IMR-90 (cell line): ENCODE measurements around the gene SP140. TPM values are rescaled to one million over a fixed set of nuclear protein-coding genes. Genes with fewer than 3 reads are reported as not detected.

ENCODE experiments used
- ATAC-seq: fragments of 200-7000 bp; cut with Tn5 transposase; 2 replicates; pipeline ENCODE4 v1.9.1; 2020; ENCODE audit warnings: low read depth, mild to moderate bottlenecking, moderate library complexity
- BruUV-seq: library from RNA; stranded (reverse); fragments of 400-500 nt; replicated peaks from 2 replicates; lab custom pipeline; 2021; lab: Mats Ljungman, UMichigan
- CTCF ChIA-PET: fragments of 300-600 bp; formaldehyde crosslinking; extraction: SDS; loops from one replicate; lab custom pipeline; 2021; ENCODE audit warnings: antibody characterized with exemption; lab: Yijun Ruan, JAX
- POLR2A ChIA-PET: fragments of 300-600 bp; sonication (Branson Sonifier 250); formaldehyde crosslinking; loops from one replicate; lab custom pipeline; 2022; ENCODE audit warnings: antibody characterized with exemption; ENCODE audit not compliant: unreplicated experiment; lab: Charles Lee
- DNase-seq: peaks from one replicate; pipeline ENCODE4 v3.0.0; 2013
- H2AFZ ChIP-seq: replicated peaks from 2 replicates; pipeline ENCODE3; 2013; ENCODE audit warnings: low read length, mild to moderate bottlenecking; ENCODE audit not compliant: poor library complexity
- H2AK5ac ChIP-seq: 2 replicates; pipeline ENCODE4 v1.6.1; 2013; ENCODE audit warnings: low read depth, low read length, inconsistent platforms
- H2AK9ac ChIP-seq: replicated peaks from 2 replicates; pipeline ENCODE3; 2013; ENCODE audit warnings: mild to moderate bottlenecking, low read depth, low read length, moderate library complexity; ENCODE audit not compliant: poor library complexity
- H2BK120ac ChIP-seq: 2 replicates; pipeline ENCODE4 v1.6.1; 2013; ENCODE audit warnings: low read depth, low read length, inconsistent platforms
- H2BK15ac ChIP-seq: 3 replicates; pipeline ENCODE4 v1.6.1; 2013; ENCODE audit warnings: low read depth, low read length, inconsistent platforms
- H2BK20ac ChIP-seq: 2 replicates; pipeline ENCODE4 v1.6.1; 2013; ENCODE audit warnings: low read depth, mild to moderate bottlenecking, inconsistent platforms, low read length, moderate library complexity
- H2BK5ac ChIP-seq: 2 replicates; pipeline ENCODE4 v1.6.1; 2013; ENCODE audit warnings: mild to moderate bottlenecking, low read depth, low read length, inconsistent platforms; ENCODE audit not compliant: poor library complexity, severe bottlenecking
- H3K14ac ChIP-seq: replicated peaks from 2 replicates; pipeline ENCODE4 v1.6.1; 2013; ENCODE audit warnings: low read depth, low read length, inconsistent platforms
- H3K18ac ChIP-seq: 2 replicates; pipeline ENCODE4 v1.6.1; 2013; ENCODE audit warnings: low read depth, low read length, control low read depth
- H3K23ac ChIP-seq: 2 replicates; pipeline ENCODE4 v1.6.1; 2013; ENCODE audit warnings: low read depth, low read length, inconsistent platforms
- H3K27ac ChIP-seq: 2 replicates; pipeline ENCODE4 v1.5.1; 2013; ENCODE audit warnings: mild to moderate bottlenecking, control low read depth, low read length; ENCODE audit not compliant: insufficient read depth
- H3K27me3 ChIP-seq: 2 replicates; pipeline ENCODE4 v1.6.1; 2013; ENCODE audit warnings: low read length; ENCODE audit not compliant: control insufficient read depth, insufficient read depth
- H3K36me3 ChIP-seq: 2 replicates; pipeline ENCODE4 v1.6.1; 2013; ENCODE audit warnings: low read length, mixed read lengths; ENCODE audit not compliant: control insufficient read depth, insufficient read depth
- H3K4ac ChIP-seq: 2 replicates; pipeline ENCODE4 v1.6.1; 2013; ENCODE audit warnings: low read depth, low read length, inconsistent platforms
- H3K4me1 ChIP-seq: 2 replicates; pipeline ENCODE4 v1.6.1; 2013; ENCODE audit warnings: low read length, mixed read lengths; ENCODE audit not compliant: control insufficient read depth, insufficient read depth
- H3K4me2 ChIP-seq: 2 replicates; pipeline ENCODE4 v1.6.1; 2013; ENCODE audit warnings: low read depth, mild to moderate bottlenecking, control low read depth, low read length, moderate library complexity
- H3K4me3 ChIP-seq: 2 replicates; pipeline ENCODE4 v1.5.1; 2013; ENCODE audit warnings: low read depth, mild to moderate bottlenecking, control low read depth, low read length, moderate library complexity; ENCODE audit not compliant: insufficient read depth
- H3K56ac ChIP-seq: 2 replicates; pipeline ENCODE4 v1.6.1; 2013; ENCODE audit warnings: low read length, inconsistent platforms; ENCODE audit not compliant: insufficient read depth; ENCODE audit errors: extremely low read depth
- H3K79me1 ChIP-seq, 2 experiments: 2 replicates each; pipeline ENCODE4 v1.6.1; 2013; ENCODE audit warnings: low read length in 2 of 2, inconsistent platforms in 1 of 2, low read depth in 1 of 2
- H3K9ac ChIP-seq: 2 replicates; pipeline ENCODE4 v1.6.1; 2013; ENCODE audit warnings: low read depth, low read length, control low read depth
- H3K9me1 ChIP-seq: 2 replicates; pipeline ENCODE4 v1.6.1; 2013; ENCODE audit warnings: low read length, inconsistent platforms; ENCODE audit not compliant: insufficient read depth
- H3K9me3 ChIP-seq: 2 replicates; pipeline ENCODE4 v1.6.1; 2013; ENCODE audit warnings: low read length; ENCODE audit not compliant: control insufficient read depth, insufficient read depth
- H4K20me1 ChIP-seq: 2 replicates; pipeline ENCODE4 v1.6.1; 2013; ENCODE audit warnings: low read length, inconsistent platforms; ENCODE audit not compliant: insufficient read depth
- H4K5ac ChIP-seq: 2 replicates; pipeline ENCODE4 v1.6.1; 2013; ENCODE audit warnings: mild to moderate bottlenecking, low read depth, low read length, control low read depth
- H4K8ac ChIP-seq, 2 experiments: 2 replicates each; pipeline ENCODE4 v1.6.1; 2013; ENCODE audit warnings: low read depth in 2 of 2, low read length in 2 of 2, control low read depth in 1 of 2, inconsistent platforms in 1 of 2
- H4K91ac ChIP-seq: 2 replicates; pipeline ENCODE4 v1.6.1; 2013; ENCODE audit warnings: low read depth, low read length, inconsistent platforms; ENCODE audit not compliant: insufficient read depth
- BHLHE40 ChIP-seq: fragments of 150-350 bp; IDR thresholded peaks from 2 replicates; pipeline ENCODE4 v1.6.1; 2016; ENCODE audit warnings: mild to moderate bottlenecking, low read depth, low read length
- CEBPB ChIP-seq: IDR thresholded peaks from 2 replicates; pipeline ENCODE4 v1.6.1; 2012; ENCODE audit warnings: low read depth, low read length, improper control_type of control experiment
- CHD1 ChIP-seq: IDR thresholded peaks from 2 replicates; pipeline ENCODE4 v1.6.1; 2012; ENCODE audit warnings: low read depth, low read length, improper control_type of control experiment
- ELK1 ChIP-seq: fragments of 150-350 bp; IDR thresholded peaks from 2 replicates; pipeline ENCODE4 v1.6.1; 2016; ENCODE audit warnings: low read depth, mild to moderate bottlenecking, low read length, moderate library complexity, borderline replicate concordance
- FOS ChIP-seq: fragments of 150-350 bp; IDR thresholded peaks from 2 replicates; pipeline ENCODE4 v1.6.1; 2016; ENCODE audit warnings: low read depth, low read length
- MAZ ChIP-seq: IDR thresholded peaks from 2 replicates; pipeline ENCODE4 v1.6.1; 2012; ENCODE audit warnings: low read depth, mild to moderate bottlenecking, low read length, improper control_type of control experiment, moderate library complexity, borderline replicate concordance
- MXI1 ChIP-seq: IDR thresholded peaks from 2 replicates; pipeline ENCODE4 v1.6.1; 2012; ENCODE audit warnings: low read depth, mild to moderate bottlenecking, low read length, moderate library complexity, borderline replicate concordance
- NFE2L2 ChIP-seq: fragments of 150-350 bp; IDR thresholded peaks from 2 replicates; pipeline ENCODE4 v1.6.1; 2016; ENCODE audit warnings: low read depth, mild to moderate bottlenecking, low read length
- POLR2A ChIP-seq: IDR thresholded peaks from 2 replicates; pipeline ENCODE4 v1.6.1; 2012; ENCODE audit warnings: mild to moderate bottlenecking, low read depth, low read length
- RAD21 ChIP-seq: IDR thresholded peaks from 2 replicates; pipeline ENCODE4 v1.6.1; 2012; ENCODE audit warnings: low read length, improper control_type of control experiment
- RCOR1 ChIP-seq: IDR thresholded peaks from 2 replicates; pipeline ENCODE4 v1.6.1; 2012; ENCODE audit warnings: mild to moderate bottlenecking, low read length, improper control_type of control experiment; ENCODE audit not compliant: insufficient replicate concordance
- RFX5 ChIP-seq: IDR thresholded peaks from 2 replicates; pipeline ENCODE4 v1.8.0; 2012; ENCODE audit warnings: low read depth, mild to moderate bottlenecking, low read length, moderate library complexity
- SMC3 ChIP-seq: fragments of 150-350 bp; IDR thresholded peaks from 2 replicates; pipeline ENCODE4 v1.6.1; 2016; ENCODE audit warnings: low read depth, mild to moderate bottlenecking, antibody characterized with exemption, low read length, moderate library complexity
- whole genome bisulfite sequencing, 2 experiments: methylation state at CpG; one replicate each; pipeline versions ENCODE4 v1.1.5 to v1.1.7; 2013; ENCODE audit warnings: missing lambda C conversion rate in 2 of 2; ENCODE audit not compliant: insufficient read length in 1 of 2; ENCODE audit errors: extremely low coverage in 2 of 2; 5-methylcytosine and 5-hydroxymethylcytosine counted together
- dilution Hi-C: fragments of 300-500 bp; cut with HindIII; formaldehyde crosslinking; loops from one replicate; pipeline ENCODE4 v1.14.3; 2018; ENCODE audit warnings: low sequenced_read_pairs; ENCODE audit not compliant: unreplicated experiment
- in situ Hi-C: fragments of 300-500 bp; cut with MboI; formaldehyde crosslinking; loops from 3 replicates; pipeline ENCODE4 v1.14.3; 2019; ENCODE audit warnings: low sequenced_read_pairs, inconsistent platforms, mixed read lengths
- intact Hi-C: fragments of 100-400 bp; cut with micrococcal nuclease; formaldehyde crosslinking; loops from 2 replicates; pipeline ENCODE4 v1.10.0; 2022
- polyA plus RNA-seq, 3 experiments: library from polyadenylated mRNA; depleted of rRNA; stranded (reverse); fragments of >200 nt; gene quantifications; 2 replicates each; pipeline ENCODE4 v1.2.3, GENCODE V29; 2012; ENCODE audit warnings: low replicate concordance in 1 of 3
- total RNA-seq: library from RNA; depleted of rRNA; stranded (reverse); fragments of >200 nt; gene quantifications from 2 replicates; pipeline ENCODE4 v1.2.3, GENCODE V29; 2012
- TF ChIP-seq, protein P1 (sequence below): conservative IDR thresholded peaks from 2 replicates; pipeline ENCODE4 v1.5.1; 2012; ENCODE audit warnings: mild to moderate bottlenecking, low read depth, low read length, improper control_type of control experiment

Gene SP140
- total and polyA plus RNA-seq, 2 of the 4 experiments (the other 2 are of a cell fraction), result 1.4 TPM

GRCh38 chr2:230269715-230270114 lies 44.2 kb downstream of the SP140 start:
- no peak overlapping the region for H2BK5ac ChIP-seq
- no peak overlapping the region for H3K14ac ChIP-seq
- H3K9me1 ChIP-seq, result no peaks in the 10 kb centered on the region
- in situ Hi-C loops (no loop called here), dilution Hi-C loops (no loop called here), intact Hi-C loops (no loop called here)
- ChIA-PET POLR2A (no interaction called here), CTCF (no interaction called here)
- H4K8ac ChIP-seq, result no peak overlapping the region
- no peak overlapping the region for H3K4ac ChIP-seq
- no peak overlapping the region for H3K9ac ChIP-seq
- no peak overlapping the region for H3K23ac ChIP-seq
- H3K9me3 ChIP-seq, result no peaks in the 10 kb centered on the region
- H2BK20ac ChIP-seq, result no peak overlapping the region
- no peak overlapping the region for H3K56ac ChIP-seq
- no TSS peak for BruUV-seq
- no peak overlapping the region for H4K5ac ChIP-seq
- H3K4me1 ChIP-seq, result no peaks in the 10 kb centered on the region
- H2AFZ ChIP-seq, result no peak overlapping the region
- no peaks in the 10 kb centered on the region for H3K27me3 ChIP-seq
- no peak overlapping the region for H2AK5ac ChIP-seq
- no peaks in the 10 kb centered on the region for H3K79me1 ChIP-seq
- H3K18ac ChIP-seq, result no peak overlapping the region
- H3K27ac ChIP-seq, result no peak overlapping the region
- no peak overlapping the region for H2BK15ac ChIP-seq
- 67% methylated on average over 2 of the region's 6 CpGs; no CpG with 5 or more reads in 1 of the 2 experiments for WGBS, 2 experiments
- no peak overlapping the region for H4K91ac ChIP-seq
- no peaks in the 10 kb centered on the region for H4K20me1 ChIP-seq
- TF ChIP-seq, protein P1, sequence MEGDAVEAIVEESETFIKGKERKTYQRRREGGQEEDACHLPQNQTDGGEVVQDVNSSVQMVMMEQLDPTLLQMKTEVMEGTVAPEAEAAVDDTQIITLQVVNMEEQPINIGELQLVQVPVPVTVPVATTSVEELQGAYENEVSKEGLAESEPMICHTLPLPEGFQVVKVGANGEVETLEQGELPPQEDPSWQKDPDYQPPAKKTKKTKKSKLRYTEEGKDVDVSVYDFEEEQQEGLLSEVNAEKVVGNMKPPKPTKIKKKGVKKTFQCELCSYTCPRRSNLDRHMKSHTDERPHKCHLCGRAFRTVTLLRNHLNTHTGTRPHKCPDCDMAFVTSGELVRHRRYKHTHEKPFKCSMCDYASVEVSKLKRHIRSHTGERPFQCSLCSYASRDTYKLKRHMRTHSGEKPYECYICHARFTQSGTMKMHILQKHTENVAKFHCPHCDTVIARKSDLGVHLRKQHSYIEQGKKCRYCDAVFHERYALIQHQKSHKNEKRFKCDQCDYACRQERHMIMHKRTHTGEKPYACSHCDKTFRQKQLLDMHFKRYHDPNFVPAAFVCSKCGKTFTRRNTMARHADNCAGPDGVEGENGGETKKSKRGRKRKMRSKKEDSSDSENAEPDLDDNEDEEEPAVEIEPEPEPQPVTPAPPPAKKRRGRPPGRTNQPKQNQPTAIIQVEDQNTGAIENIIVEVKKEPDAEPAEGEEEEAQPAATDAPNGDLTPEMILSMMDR, result no peak
- TF ChIP-seq NFE2L2 (no peak), SMC3 (no peak), CEBPB (no peak), RCOR1 (no peak), BHLHE40 (no peak), MAZ (no peak), FOS (no peak), POLR2A (no peak), CHD1 (no peak), MXI1 (no peak), RFX5 (no peak), RAD21 (no peak), ELK1 (no peak)
- H2AK9ac ChIP-seq, result no peak overlapping the region
- H3K4me2 ChIP-seq, result no peak overlapping the region
- no peak overlapping the region for H2BK120ac ChIP-seq
- DNase-seq (no peak), ATAC-seq (no peak)
- H3K4me3 ChIP-seq, result no peak overlapping the region
- H3K36me3 ChIP-seq, result no peaks in the 10 kb centered on the region
